SH-SY5Y (cell line): ENCODE measurements around the gene MYO5C.

ENCODE experiments used
- GATA2 ChIP-seq: IDR thresholded peaks from 2 replicates; pipeline ENCODE4 v1.6.1; 2011; ENCODE audit warnings: mild to moderate bottlenecking, low read depth, low read length
- GATA3 ChIP-seq: IDR thresholded peaks from 2 replicates; pipeline ENCODE4 v1.6.1; 2011; ENCODE audit warnings: low read depth, mild to moderate bottlenecking, low read length, moderate library complexity

MYO5C gene

DNA sequence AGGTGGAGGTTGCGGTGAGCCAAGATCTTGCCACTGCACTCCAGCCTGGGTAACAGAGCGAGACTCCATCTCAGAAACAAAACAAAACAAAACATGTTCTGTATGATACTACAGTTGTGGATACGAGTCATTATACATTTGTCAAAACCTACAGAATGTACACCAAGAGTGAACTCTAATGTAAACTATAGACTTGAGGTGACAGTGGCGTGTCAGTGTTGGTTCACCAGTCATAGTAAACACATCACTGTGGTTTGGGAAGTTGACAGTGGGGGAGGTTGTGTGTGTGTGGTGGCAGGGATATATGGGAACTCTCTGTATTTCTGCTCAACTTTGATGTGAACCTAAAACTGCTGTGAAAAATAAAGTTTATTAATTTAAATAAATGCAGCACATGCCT, 71.4 kb downstream of the MYO5C start:
- TF ChIP-seq GATA2, result no peak

DNA sequence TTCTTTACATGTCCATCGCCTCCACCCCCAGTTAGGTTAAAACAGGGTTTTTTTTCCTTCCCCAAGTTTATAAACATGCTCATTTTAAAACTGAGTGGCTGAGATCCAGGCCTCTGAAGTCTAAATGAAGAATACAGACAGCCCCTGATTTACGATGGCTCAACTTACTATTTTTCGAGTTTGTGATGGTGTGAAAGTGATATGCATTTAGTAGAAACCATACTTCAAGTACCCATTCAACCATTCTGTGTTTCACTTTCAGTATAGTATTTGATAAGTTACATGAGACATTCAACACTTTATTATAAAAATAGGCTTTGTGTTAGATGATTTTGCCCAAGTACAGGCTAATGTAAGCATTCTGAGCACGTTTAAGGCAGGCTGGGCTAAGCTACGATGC, 73.9 kb downstream of the MYO5C start:
- no peak for TF ChIP-seq GATA3
- TF ChIP-seq GATA2, result no peak

DNA sequence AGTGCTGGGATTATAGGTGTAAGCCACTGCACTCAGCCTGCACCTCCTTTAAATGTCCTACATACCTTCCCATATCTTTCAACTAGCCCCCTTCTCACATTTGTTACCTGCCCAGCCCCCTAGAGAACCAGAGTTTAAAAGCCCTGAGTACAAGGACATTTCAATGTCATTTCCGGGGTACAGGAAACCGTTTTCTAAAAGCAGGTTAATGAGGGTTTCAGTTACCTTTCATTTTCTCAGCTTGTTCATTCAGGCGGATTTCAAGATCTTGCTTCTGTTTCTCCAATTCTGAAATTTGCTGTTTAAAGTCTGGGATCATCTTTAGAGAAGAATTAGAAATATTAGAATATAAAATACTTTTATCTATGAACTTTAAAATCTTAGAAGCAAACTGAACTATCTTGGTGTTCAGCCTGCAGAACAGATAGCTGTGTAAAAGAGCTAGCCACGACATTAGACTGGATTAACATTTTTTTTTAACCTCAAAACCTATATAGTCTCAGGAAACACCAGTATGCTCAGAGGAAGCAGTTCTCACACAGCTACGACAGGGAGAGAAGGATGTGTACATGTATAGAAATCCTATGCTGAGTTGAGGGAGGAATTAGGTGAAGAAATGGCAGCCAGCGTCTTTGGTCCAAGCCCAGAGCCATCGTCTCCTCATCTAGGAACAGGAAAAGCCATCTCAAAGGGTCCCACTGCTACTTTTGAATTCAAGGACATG, 74.5 kb downstream of the MYO5C start:
- no peak for TF ChIP-seq GATA3
- TF ChIP-seq GATA2, result no peak

DNA sequence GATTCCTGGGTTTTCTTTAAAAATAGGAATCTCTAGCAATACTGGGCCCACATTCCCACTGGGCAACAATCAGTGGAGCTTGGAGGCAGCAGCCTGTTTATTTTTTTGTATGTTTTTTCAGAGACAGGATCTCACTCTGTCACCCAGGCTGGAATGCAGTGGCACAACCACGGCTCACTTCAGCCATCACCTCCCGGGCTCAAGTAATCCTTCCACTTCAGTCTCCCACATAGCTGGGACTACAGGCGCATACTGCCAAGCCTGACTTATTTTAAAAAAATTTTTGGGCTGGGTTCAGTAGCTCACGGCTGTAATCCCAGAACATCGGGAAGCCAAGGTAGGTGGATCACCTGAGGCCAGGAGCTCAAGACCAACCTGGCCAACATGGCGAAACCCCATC, 75.4 kb downstream of the MYO5C start:
- TF ChIP-seq GATA2 (no peak), GATA3 (no peak)

DNA sequence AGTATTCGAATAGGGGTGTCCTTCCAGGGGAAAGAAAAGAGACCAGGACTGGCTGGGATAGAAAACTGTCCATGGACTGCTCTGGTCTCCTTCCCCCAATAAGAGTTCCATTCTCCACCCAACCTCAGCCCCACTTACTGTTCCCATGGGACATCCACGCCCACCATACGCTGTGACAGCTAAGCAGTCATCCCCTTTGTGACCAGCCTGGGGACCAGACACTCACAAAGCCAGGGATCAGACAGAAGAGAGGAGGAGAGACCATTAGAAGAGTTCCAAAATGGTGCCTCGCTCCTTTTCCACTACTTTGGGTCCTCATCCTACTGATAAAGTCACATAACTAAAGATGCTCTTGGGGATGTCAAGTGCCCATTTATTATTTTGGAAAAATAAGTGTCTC, 76.8 kb downstream of the MYO5C start:
- TF ChIP-seq GATA2, result no peak
- TF ChIP-seq GATA3, result no peak

DNA sequence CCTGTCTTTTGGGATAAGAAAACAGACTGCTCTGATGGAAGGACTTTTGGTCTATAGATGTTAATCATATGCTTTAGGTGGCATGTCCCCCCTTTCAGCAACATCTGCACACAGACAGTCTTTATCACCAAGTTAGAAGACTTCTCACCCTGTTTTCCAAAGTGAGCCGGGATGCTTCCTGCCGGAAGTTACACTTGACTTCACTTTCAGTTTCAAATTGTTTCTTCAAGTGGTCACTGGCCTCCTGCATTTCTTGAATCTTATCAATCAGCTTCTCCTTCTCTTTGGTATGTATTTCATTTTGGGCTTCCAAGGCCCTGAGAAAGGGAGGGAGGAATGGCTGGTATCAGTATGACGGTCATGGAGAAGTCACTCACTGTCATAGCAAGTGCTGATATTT, 77.2 kb downstream of the MYO5C start:
- TF ChIP-seq GATA3 (no peak), GATA2 (no peak)

DNA sequence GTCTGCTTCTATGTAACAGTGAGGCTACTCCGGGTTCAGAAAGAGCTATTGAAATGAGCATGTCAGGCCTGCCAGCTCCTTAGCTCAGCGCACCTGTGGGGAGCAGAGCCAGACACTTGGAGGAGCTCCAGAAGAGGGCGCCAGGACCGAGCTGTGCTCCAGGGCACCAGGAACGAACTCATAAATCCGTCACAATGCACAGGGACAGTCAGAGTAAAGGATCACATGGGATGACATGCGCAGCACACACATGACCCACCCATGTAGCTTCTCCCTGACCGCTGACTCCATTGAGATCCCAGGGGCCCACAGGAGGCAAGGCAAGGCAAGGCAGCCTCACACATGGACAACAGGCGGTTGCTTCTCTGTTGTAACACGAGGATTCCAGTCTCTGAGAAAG, 78.4 kb downstream of the MYO5C start:
- no peak for TF ChIP-seq GATA3
- TF ChIP-seq GATA2, result no peak

DNA sequence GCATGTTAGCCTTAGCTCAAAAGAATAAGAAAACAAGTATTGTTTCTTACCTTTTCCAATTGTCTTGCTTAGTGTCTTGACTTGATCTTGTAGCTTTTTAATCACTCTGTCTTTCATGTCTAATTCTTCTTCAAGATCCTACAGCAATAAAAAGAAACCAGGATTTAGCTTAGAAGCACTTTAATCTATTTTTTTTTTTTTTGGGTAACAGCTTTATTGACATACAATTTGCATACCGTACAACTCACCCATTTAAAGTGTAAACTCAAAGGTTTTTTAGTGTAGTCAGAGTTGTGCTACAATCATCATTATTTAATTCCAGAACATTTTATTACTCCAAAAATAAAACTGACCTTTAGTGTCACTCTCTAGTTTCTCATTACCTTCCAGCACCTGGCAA, 81.1 kb downstream of the MYO5C start:
- no peak for TF ChIP-seq GATA2

DNA sequence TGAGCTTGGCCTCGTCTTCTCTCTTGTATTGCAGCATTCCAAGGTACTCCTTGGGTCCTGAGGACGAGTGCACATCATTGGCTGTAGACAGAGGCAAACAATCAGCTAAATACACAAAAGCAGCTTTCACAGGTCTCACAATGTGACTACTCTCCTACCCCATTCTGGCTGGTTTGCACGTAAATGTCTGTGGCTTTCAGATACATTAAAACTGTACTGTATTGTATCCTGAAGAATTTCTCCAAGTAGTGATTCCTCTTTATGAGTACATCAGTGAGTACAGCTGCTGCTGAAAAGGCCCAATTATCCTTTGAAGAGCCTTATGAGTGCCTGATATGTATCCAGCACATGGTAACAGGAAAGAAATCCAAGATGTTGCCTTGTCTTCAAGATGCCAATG, 82.4 kb downstream of the MYO5C start:
- TF ChIP-seq GATA3 (no peak), GATA2 (no peak)

DNA sequence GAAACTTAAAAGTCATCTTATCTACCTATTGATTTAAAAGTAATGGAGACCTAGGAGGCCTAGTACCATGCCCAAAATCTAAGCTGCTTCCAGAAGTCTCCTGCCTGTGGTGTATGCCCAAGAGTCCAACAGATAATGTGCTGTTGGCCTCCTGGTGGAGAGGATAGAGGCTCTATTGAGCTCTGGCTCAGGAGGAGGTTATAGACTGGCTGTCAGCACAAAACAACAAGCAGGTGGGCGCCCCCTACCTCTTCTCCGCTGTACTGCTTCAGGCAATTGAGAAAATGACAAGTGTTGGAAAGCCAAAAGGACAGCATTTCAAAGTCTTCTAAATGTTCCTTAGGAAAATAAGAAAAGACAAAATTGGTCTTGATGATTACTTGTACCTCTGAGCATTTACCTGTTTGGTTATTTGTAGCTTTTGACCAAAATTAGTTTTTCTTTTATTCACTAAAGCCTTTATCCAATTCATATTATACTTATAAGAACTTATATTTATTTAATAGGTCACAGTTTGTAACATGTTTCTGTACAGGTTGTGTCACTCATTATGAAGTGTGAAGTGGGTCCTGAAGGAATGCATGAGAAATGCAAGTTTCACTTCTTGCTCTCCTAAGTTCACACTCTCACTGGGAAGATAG, 87.2 kb downstream of the MYO5C start:
- TF ChIP-seq GATA2, result no peak
- no peak for TF ChIP-seq GATA3

DNA sequence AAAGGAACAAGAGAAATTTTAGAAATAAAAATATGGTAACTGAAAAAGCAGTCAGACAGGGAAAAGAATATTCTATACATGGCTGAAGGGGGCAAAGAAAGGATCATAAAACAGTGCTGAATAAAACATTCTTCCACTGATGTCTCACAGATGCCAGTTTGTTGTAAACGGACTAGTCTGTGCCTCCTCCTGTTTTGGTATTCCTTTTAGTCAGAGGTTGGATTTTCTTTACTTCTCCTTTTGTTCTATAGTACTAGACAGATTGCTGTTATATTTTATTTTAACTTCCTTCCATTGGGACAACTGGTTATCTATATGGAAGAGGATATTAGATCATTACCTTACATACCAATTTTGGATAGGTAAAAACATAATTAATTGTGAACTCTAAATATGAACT, 88.4 kb downstream of the MYO5C start:
- TF ChIP-seq GATA2, result no peak
- no peak for TF ChIP-seq GATA3

DNA sequence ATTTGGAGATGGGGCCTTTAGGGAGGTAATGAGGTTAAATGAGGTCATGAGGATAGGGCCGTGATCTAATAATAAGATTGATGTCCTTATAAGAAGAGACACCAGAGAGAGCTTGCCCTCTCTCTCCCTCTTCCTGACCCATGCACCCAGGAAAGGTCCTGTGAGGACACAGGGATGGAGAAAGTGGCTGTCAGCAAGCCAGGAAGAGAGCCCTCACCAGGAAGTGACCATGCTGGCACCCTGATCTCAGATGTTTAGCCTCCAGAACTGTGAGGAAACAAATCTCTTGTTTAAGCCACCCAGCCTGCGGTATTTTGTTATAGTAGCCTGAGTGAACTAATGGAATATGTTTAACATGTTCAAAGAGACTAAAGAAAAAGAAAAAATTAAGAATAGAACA, 89.2 kb downstream of the MYO5C start:
- TF ChIP-seq GATA3, result no peak
- TF ChIP-seq GATA2, result no peak

DNA sequence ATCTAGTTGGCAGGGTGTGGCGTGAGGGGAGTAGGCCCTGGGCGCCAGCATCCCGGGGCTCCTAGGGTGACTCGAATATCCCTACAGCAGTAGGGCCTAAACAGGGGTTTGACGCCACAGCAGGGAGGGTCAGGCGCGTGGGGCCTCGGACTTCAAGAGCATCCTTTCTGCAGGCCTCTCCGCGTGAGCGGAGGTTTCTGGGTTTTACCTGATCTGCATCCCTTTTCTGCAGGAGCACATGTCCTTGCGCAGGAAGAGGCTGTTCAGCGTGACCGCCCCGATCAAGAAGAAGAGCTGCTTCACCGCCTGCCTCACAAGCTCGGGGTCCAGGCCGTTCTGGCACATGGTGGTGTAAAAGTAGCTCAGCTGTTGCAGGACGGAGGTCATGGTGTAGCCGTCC, 90.9 kb downstream of the MYO5C start:
- no peak for TF ChIP-seq GATA2
- TF ChIP-seq GATA3, result no peak

DNA sequence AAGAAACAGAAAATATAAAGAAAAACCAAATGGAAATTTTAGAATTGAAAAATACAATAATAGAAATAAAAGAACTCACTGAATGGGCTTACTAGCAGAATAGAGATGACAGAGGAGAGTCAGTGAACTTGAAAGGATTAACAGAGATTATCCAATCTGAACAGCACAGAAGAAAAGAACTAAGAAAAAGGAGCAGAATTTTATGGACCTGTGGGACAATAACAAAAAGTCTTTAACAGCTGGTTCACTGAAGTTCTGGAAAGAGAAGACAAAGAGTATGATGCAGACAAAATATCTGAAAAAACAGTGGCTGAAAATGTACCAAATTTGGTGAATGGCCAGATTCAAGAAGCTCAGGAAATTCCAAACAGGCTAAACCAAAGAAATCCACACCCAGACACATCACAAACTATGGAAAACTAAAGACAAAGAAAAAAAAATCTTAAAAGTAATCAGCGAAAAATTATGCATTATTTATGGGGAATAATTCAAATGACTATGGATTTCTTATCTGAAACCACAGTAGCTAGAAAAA, 94.7 kb downstream of the MYO5C start:
- TF ChIP-seq GATA2 (no peak), GATA3 (no peak)

DNA sequence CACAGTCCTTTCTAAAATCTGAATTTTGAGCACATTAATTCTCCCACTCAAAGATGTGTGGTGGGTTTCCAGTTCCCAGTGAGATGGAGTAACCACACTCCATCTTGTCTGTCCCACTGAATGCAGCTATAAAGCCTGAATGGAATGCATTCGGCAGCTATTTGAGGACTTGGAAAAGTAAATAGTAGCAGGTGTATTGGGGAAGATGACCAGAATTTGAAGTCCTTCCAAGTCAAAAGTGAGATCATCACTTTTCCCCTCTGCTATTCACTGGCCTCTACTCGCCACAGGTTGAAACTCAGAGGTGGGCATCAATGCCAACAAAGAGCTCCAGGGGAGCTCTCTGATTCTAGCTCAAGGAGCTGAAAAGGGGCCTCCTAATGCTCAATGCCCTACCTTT, 96.3 kb downstream of the MYO5C start:
- TF ChIP-seq GATA3 (no peak), GATA2 (no peak)
